Stimulated activated CD4-positive, alpha-beta T cell treated with anti-CD3 and anti-CD28 coated beads, Interleukin-15, amount 100 ng/mL, for 48 hours (primary cell): ENCODE data around the gene RHBDL1.

Experiments used
- DNase-seq, 2 donors: peaks; one replicate each; pipeline ENCODE4 v3.0.0-alpha.2; 2020; ENCODE audit warnings: low read depth in 2 of 2

Gene RHBDL1

DNA sequence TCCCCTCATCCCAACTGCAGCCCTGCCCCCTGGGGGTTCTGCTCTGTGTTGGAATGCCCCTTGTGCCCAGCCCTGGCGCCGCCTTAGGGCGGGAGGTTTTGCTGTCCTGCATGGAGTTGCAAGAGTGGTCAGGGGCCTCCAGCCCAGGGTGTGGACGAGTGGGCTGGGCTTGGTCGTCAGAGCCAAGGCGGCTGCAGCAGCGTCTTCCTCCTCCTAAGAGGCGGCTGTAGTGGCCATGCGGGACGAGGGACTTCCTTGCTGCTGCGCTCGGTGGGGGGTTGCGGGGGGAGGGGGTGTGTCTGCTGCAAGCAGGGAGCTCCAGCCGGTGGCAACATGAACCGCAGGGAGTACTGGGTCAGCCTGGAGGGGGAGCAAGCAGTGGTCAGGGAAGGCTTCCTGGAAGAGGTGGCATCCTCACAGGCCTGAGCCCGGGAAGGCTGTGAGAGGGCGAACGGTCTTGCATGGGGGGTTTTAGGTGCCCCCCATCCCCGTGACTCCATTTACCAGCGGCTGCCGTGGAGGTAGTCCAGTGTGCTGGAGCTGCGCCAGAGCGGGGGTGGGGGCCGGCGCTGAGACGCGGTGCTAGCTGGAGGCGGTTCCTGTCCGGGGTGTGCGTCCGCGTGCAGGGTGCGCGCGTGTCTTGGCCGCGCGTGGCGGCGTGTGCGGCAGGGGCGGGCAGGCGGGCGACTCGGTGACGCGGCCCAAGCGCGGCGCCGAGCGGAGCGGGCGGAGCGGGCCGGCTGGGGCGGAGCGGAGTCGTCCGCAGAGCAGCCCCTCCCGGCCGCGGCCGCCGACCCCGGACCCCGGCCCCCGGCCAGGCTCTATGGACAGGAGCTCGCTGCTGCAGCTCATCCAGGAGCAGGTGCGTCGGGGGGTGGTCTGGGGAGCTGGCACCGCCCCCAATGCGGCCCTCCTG, at the start of gene RHBDL1:
RHBDL1 (plus strand) TSS at position 704 of the 916 bp plus-strand sequence; CDS start at position 824, 120 bp downstream.
- no peak for DNase-seq

DNA sequence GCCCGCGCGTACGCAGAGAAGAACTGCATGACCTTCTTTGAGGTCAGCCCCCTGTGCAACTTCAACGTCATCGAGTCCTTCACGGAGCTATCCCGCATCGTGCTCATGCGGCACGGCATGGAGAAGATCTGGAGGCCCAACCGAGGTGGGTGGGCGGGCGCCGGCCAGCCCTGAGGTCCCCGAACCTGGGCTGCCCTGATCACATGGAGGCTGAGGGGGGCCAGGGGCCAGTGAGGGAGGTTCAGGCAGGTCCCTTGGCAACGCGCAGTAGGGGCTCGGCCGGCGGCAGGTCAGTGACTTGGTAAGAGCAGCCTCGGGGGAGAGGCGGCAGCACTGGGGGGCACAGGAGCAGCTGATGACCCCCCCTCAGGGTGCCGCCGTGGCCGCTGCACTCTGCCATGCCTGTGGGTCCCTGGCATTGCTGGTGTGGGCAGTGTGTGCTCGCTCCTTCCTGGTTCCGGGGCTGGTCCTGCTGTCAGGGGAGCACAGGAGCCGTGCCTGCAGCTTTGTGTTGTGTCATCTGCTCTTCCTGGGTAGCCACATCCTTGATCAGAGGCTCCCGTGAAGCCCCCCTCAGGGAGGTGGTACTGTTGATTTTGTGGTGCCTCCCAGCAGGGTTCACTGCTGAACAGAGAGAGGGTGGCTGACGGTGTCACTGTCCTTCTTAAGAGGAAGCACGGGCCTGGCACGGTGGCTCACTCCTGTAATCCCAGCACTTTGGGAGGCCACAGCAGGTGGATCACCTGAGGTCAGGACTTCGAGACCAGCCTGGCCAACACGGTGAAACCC, 49.3 kb upstream of the RHBDL1 start:
- no peak for DNase-seq

DNA sequence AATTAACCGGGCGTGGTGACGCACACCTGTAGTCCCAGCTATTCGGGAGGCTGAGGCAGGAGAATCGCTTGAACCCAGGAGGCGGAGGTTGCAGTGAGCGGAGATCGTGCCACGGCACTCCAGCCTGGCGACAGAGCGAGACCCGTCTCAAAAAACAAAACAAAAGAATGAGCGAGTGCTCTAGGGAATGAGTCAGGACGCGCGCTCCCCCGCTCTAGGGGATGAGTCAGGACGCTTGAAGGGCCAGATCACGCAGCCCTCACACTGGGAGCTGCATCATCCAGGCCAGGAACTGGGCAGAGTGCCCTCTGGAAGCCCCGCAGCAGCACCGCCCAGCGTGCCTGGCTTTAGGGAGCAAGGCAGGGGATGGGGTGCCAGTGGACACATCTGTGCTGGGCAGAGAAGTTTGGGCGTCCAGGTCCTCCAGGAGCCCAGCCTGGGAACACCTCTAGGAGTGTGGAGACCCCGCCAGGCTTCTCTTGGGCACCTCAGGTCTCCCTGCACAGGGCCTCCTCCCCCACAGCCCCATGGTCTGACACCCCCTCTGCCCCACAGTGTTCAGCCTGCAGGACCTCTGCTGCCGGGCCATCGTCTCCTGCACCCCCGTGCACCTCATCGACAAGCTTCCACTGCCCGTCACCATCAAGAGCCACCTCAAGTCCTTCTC, 48.6 kb upstream of the RHBDL1 start:
- DNase-seq: no peak

DNA sequence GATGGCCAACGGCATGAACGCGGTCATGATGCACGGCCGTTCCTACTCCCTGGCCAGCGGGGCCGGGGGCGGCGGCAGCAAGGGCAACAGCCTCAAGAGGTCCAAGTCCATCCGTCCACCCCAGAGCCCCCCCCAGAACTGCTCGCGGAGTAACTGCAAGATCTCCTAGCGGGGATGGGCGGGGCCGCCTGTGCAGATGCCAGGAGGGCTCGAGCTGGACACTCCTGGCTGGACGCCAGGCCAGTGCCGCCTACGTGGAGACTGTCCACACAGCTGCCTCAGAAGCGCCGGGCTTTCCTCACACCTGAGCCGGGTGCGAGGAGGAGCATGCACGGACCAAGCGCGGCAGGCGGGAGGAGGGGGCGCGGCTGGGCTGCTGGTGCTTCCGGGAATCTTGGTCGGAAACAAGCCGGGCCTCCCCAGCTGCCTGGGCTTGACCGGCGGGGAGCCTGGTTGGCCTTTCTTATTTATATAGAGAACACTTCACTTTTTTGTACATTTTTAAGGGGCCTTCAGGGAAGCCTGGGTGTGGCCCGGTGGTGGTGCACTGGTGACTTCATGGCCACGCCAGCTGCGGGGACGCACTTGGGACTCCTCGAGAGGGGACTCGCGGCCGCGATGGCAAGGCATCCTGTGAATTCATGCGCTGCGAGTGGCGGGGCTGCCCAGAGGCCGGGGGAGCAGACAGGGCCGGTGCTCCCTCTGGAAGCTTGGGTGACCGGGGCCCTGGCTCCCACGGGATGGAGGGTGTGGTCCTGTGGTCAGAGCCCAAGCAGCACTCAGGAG, 47.8 kb upstream of the RHBDL1 start:
- DNase-seq: no peak

DNA sequence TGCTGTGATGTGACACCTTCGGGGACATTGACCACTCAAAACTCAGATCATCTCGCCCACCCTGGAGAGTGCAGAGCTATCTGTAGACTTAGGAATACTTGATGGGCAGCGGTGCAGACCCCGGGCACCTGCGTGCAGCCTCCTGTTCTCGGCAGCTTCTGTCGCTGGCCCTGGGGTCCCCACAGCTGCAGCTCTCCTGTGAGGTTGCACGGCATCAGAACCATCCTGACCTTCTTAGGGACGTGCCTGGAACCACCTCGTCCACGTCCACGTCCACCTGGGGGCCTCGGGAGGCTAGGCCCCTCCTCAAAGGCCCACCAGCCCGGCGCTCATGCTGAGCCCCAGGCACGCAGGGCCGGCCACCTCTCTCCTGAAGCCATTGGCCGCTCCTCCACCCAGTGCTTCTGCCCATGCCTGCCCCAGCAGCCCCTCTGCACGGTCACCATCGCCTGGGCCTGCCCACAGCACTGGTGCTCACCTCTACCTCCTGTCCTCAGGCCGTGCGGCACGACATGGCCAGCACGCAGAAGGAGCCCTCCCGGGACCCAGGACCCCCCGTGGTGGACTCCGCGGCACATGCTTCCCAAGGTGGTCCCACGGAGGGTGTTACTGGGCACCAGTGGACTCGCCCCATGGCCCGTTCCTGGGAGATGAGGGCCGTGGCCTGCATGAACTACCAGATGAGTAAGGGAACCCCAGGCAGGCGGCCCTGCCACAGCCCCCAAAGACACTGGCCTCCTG, 47.0 kb upstream of the RHBDL1 start:
- no peak for DNase-seq

DNA sequence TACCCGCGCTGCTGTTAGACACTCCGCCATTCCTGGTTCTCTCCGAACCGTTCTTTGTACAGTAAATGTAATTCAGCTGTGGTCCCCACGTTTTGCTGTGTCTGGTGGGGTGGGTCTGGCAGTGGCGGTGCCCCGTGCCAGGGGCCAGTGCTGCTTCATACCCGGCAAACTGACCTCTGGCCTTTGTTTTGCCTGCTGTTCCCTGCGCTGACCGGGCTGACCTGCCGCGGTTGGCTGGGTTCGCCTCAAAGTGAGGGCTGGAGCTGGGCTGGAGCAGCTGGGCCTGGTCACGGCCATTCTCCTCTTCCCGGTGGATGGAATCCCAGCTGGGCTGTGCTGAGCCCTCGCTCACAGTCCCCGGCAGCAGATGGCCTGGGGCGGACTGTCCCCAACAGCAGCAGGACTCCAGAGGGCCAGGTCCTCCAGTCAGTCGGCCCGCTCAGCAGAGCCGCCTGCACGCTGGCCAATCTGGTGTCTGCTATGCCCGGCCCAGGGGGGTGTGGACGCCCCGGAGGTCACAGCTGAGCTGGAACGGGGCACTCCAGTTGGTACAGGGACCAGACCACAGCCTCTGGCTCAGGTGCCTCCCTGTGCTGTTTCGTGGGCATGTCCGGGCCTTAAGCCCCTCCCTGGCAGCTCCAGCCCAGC, 46.2 kb upstream of the RHBDL1 start:
- no peak for DNase-seq

DNA sequence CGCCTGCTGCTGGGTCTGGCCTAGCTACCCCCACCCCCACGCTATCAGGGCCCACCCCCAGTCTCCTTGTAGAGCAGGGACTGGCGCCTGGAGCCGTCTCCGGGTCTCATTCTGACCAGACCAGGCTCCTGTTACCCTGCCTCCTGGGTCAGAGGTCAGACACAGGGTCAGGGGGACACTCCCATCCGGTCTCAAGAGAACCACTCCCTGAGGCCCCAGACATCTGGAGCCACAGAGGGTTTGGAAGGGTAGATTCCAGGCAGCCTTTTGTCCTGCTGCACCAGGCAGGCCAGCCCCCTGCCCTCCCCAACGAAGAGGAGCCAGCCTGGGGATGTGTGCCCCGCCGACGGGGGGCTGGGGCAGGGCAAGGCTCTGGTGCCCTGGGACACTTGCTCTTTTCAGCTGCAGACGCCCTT, 45.6 kb upstream of the RHBDL1 start:
- no peak for DNase-seq

DNA sequence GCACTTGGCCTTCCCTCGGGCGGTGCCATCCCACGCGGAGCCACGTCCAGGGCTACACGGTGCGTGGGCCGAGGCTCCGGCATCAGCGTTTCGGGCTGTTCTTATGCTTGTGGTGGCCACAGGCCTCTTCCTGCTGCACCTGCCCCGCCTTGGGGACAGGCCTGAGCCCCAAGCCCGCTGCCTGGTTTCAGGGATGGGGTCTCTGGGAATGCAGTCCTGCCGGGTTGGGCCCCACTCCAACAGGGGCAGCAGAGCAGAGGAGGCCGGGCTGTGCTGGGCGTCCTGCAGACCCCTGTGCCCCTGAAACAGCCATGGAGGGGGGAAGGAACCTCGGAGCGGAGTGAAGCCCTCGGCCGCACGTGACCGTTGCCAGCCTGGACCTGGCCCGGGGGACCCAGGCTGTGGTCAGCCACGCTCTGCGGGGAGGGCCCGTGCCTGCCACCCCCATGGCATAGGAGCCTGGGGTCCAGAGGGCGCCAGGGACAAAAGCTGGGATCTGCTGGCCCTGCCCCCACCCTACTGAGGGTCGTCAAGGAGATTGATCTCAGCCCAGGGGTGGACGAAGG, 45.1 kb upstream of the RHBDL1 start:
- no peak for DNase-seq

DNA sequence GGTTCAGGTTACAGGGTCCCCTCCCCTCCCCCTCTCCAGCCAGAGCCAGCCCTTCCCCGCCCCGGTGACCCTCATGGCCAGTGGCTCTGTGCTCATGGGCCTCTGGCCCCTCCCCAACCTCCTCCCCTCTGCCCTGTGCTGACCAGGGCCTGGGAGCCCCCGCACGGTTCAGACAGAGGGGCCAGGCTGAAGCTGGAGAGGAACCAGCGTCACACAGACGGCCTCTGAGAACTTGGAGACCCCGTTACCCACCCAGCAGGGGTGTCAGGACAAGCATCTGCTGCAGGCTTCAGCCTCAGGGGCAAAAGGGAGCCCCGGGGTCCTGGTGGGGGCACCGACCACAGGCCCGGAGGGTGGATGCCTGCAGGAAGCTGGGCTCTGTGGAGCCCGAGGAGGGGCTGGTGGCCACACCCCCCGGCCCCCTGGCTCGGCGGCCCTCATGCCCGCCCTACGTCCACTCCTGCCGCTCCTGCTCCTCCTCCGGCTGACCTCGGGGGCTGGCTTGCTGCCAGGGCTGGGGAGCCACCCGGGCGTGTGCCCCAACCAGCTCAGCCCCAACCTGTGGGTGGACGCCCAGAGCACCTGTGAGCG, 44.6 kb upstream of the RHBDL1 start, which contains the start of gene WFIKKN1:
WFIKKN1 (plus strand) TSS at position 171 of the 591 bp plus-strand sequence; CDS start at position 440, 269 bp downstream.
- no peak for DNase-seq

DNA sequence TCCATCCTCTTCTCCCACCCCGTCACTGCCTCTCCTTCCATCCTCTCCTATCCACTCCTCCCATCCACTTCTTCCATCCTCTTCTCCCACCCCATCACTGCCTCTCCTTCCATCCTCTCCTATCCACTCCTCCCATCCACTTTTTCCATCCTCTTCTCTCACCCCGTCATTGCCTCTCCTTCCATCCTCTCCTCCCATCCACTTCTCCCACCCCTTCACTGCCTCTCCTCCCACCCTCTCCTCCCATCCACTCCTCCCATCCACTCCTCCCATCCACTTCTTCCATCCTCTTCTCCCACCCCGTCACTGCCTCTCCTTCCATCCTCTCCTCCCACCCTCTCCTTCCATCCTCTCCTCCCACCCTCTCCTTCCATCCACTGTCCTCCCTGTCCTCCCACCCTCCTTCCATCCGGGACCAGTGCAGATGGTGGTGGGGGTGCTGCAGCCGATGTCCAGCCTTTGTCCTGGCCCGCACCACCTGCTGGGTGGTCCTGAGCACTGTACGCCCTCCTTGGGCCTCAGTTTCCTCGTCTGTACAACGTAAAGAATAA, 43.6 kb upstream of the RHBDL1 start:
- no peak for DNase-seq

DNA sequence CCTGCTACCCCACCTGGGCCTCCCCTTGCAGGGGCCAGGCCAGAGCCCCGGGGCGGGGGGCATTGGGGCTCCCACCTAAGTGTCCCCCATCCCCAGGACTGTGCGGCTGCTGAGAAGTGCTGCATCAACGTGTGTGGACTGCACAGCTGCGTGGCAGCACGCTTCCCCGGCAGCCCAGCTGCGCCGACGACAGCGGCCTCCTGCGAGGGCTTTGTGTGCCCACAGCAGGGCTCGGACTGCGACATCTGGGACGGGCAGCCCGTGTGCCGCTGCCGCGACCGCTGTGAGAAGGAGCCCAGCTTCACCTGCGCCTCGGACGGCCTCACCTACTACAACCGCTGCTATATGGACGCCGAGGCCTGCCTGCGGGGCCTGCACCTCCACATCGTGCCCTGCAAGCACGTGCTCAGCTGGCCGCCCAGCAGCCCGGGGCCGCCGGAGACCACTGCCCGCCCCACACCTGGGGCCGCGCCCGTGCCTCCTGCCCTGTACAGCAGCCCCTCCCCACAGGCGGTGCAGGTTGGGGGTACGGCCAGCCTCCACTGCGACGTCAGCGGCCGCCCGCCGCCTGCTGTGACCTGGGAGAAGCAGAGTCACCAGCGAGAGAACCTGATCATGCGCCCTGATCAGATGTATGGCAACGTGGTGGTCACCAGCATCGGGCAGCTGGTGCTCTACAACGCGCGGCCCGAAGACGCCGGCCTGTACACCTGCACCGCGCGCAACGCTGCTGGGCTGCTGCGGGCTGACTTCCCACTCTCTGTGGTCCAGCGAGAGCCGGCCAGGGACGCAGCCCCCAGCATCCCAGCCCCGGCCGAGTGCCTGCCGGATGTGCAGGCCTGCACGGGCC, 42.8 kb upstream of the RHBDL1 start:
- DNase-seq: no peak

DNA sequence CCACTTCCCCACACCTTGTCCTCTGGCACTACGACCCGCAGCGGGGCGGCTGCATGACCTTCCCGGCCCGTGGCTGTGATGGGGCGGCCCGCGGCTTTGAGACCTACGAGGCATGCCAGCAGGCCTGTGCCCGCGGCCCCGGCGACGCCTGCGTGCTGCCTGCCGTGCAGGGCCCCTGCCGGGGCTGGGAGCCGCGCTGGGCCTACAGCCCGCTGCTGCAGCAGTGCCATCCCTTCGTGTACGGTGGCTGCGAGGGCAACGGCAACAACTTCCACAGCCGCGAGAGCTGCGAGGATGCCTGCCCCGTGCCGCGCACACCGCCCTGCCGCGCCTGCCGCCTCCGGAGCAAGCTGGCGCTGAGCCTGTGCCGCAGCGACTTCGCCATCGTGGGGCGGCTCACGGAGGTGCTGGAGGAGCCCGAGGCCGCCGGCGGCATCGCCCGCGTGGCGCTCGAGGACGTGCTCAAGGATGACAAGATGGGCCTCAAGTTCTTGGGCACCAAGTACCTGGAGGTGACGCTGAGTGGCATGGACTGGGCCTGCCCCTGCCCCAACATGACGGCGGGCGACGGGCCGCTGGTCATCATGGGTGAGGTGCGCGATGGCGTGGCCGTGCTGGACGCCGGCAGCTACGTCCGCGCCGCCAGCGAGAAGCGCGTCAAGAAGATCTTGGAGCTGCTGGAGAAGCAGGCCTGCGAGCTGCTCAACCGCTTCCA, 42.0 kb upstream of the RHBDL1 start:
- no peak for DNase-seq

DNA sequence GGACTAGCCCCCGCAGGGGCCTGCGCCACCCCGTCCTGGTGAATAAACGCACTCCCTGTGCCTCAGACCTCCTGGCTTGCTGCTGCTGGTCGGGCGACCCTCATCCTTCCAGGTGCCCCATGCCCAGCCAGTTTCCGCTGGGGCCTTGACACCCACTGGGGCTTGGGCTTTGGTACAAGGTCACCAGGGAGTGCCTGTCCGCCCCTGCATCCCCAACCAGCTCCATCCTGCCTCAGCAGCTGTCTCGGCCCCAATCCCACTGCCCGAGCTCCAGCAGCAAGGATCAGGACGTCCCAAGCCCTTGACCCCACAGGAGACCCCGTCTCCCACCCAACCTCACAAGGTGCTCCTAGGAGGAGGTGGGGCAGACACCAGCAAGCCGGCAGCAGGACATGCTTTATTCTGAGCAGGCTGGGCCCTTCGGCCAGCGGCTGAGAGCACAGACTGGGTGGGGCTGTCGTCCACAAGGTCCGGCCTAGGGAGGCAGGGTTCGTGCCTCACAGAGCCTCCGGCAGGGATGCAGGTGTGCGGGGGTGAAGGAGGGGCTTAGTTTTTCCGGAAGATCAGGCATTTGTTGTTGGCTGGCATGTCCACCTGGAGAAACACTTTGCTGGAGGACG, 41.3 kb upstream of the RHBDL1 start:
- no peak for DNase-seq

DNA sequence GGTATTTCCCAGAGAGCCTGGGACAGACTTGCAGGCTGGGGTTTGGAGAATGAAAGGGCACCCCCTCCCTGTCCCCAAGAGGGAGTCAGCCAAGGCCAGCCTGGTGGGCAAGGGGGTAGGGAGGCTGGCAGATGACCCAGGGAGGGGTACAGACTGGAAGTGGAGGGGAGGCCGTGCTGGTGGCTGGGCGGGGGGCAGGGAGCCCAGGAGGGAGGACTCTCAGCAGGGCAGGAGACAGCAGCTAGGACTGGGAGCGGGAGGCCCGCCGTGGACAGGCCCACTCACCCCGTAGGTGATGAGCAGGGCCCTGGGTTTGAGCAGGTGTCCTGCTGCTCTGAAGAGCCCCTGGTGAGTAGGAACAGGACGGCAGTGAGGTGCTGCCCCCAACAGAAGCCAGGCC, 40.5 kb upstream of the RHBDL1 start:
- DNase-seq: no peak

DNA sequence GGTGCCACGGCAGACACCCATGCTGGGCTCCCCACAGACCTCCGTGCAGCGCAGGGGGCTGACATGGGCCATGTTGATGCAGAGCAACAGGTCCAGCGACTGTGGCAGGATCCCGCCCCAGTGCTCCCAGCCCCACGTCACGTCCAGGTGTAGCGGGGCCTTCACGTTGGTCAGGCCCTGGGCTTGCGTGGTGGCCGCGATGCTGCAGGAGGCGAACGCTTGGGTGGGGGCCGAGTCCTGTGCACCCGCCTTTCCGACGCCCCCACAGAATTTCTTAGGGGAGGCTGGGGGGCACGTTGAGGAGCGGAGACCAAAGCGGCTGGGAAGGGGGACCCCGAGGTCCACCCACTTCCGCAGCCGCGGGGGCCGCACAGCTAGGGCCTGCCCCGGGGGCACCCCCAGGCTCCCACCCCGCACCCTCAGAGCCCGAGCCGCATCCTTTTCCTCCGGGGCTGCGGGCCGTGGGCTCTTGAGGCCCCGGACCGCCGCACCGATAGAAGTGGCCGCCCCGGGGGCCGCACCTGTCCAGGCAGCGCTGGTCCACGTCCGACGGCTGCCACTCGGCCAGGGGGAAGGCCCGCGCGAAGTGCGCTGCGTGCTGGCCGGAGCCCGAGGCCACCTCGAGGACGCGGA, 39.8 kb upstream of the RHBDL1 start:
- no peak for DNase-seq
